Lower leg skin (tissue), 4 donors: ENCODE measurements around the gene HDAC1. TPM values are rescaled to one million over a fixed set of nuclear protein-coding genes. Genes with fewer than 3 reads are reported as not detected.
"Not testable (repeated sequence)": the region's sequence is repeated elsewhere in the genome, so short reads cannot be mapped to it uniquely, and the experiment has no call there.

ENCODE experiments used
- DNase-seq, 2 donors: peaks; one replicate each; pipeline ENCODE4 v3.0.0-alpha.2; 2019; ENCODE audit warnings: low spot score in 2 of 2
- H3K4me3 ChIP-seq: fragments of 200-600 bp; sonication (generic); 2 replicates; pipeline ENCODE4 v1.5.1; 2017; ENCODE audit warnings: mild to moderate bottlenecking, low read depth; ENCODE audit not compliant: poor library complexity, severe bottlenecking
- CTCF ChIP-seq, 3 donors: fragments of 450-650 bp; IDR thresholded peaks; one replicate each; pipeline ENCODE4 v1.5.1; 2016; ENCODE audit warnings: antibody characterized with exemption in 3 of 3, mild to moderate bottlenecking in 3 of 3, moderate library complexity in 2 of 3
- POLR2A ChIP-seq, 2 donors: fragments of 450-650 bp; IDR thresholded peaks; one replicate each; pipeline ENCODE4 v1.6.1; 2016 to 2017; ENCODE audit warnings: antibody characterized with exemption in 2 of 2, mild to moderate bottlenecking in 1 of 2, moderate library complexity in 1 of 2
- WGBS, 2 donors: methylation state at CpG; one replicate each; pipeline ENCODE4 v1.1.5; 2018; 5-methylcytosine and 5-hydroxymethylcytosine counted together
- intact Hi-C: fragments of 100-400 bp; cut with DNase I; formaldehyde crosslinking; loops from one replicate; pipeline ENCODE4 v1.15.0; 2023; ENCODE audit warnings: low total_unique reads
- total RNA-seq, 4 donors: library from RNA; depleted of rRNA; stranded (reverse); fragments of >200 nt; gene quantifications; one replicate each; pipeline ENCODE4 v1.1.0, GENCODE V29; 2016

Gene HDAC1
- total RNA-seq, 4 donors from 2014 or later = 45.7 to 53.9 (median 47.9) TPM

- no peak overlapping the region for H3K4me3 ChIP-seq
- WGBS, 2 donors = 61 to 62% methylated on average over 2 of the region's 2 CpGs
Observed at GRCh38 chr1:32352831-32353383, 61.0 kb downstream of the HDAC1 start.

GRCh38 chr1:32353431-32353830, 61.5 kb downstream of the HDAC1 start:
- TF ChIP-seq CTCF (IDR thresholded peaks at IDR 0.05) = no peak
- no peak for TF ChIP-seq POLR2A (IDR thresholded peaks at IDR 0.05)
- no peak for DNase-seq
- no peak overlapping the region for H3K4me3 ChIP-seq
- 58 to 70% methylated on average over 2 of the region's 2 CpGs for WGBS, 2 donors
- intact Hi-C loops = no loop called here

More at GRCh38 chr1:32352831-32353383, 61.0 kb downstream of the HDAC1 start:
- intact Hi-C loops = no loop called here
- TF ChIP-seq POLR2A (IDR thresholded peaks at IDR 0.05) (no peak), CTCF (IDR thresholded peaks at IDR 0.05) (no peak)
- DNase-seq = no peak

GRCh38 chr1:32353886-32354570, 62.1 kb downstream of the HDAC1 start:
- DNase-seq = no peak
- 55 to 56% methylated on average over 2 of the region's 2 CpGs for WGBS, 2 donors
- intact Hi-C loops = no loop called here
- TF ChIP-seq POLR2A (IDR thresholded peaks at IDR 0.05) (no peak), CTCF (IDR thresholded peaks at IDR 0.05) (no peak)
- no peak overlapping the region for H3K4me3 ChIP-seq

GRCh38 chr1:32355778-32356177, 63.9 kb downstream of the HDAC1 start:
- H3K4me3 ChIP-seq, intact Hi-C loops, DNase-seq: not testable (repeated sequence)
- 89 to 91% methylated on average over 6 of the region's 6 CpGs for WGBS, 2 donors

GRCh38 chr1:32356478-32356877, 64.6 kb downstream of the HDAC1 start:
- TF ChIP-seq POLR2A (IDR thresholded peaks at IDR 0.05) (no peak), CTCF (IDR thresholded peaks at IDR 0.05) (no peak)
- intact Hi-C loops = no loop called here
- 100% methylated on average over 1 of the region's 1 CpG for WGBS, 2 donors

GRCh38 chr1:32357614-32358013, 65.7 kb downstream of the HDAC1 start:
- TF ChIP-seq POLR2A (IDR thresholded peaks at IDR 0.05) (no peak), CTCF (IDR thresholded peaks at IDR 0.05) (no peak)
- WGBS, 2 donors = 57 to 77% methylated on average over 6 of the region's 6 CpGs
- no peak for DNase-seq
- intact Hi-C loops = no loop called here
- no peak overlapping the region for H3K4me3 ChIP-seq

More at GRCh38 chr1:32356478-32356877, 64.6 kb downstream of the HDAC1 start:
- no peak for DNase-seq
- no peak overlapping the region for H3K4me3 ChIP-seq
